ENCODE results near the gene TCF7L1. TPM values are rescaled to one million over a fixed set of nuclear protein-coding genes. Genes with fewer than 3 reads are reported as not detected.

TCF7L1 gene
- total RNA-seq, 1 donor from 2014 or later, result 0.18 TPM

- no peaks in the 10 kb centered on the region for H3K4me1 Mint-ChIP-seq (ENCODE audit: low read depth)
- no peak overlapping the region for H3K4me3 Mint-ChIP-seq (ENCODE audit: low read depth)
- H3K9me3 Mint-ChIP-seq, result no peaks in the 10 kb centered on the region
- H3K27me3 Mint-ChIP-seq (ENCODE audit: low read depth), result peaks cover 12% of the 10 kb centered on the region
- no peak for DNase-seq (ENCODE audit: low spot score)
- intact Hi-C loops (cut with micrococcal nuclease), result loop anchor here (10.0 kb wide), 1 partner anchor 111 kb away; no protein-coding TSS in a partner anchor
- no peaks in the 10 kb centered on the region for H3K36me3 Mint-ChIP-seq (ENCODE audit: low read depth)
- no peak overlapping the region for H3K27ac Mint-ChIP-seq
Measured at GRCh38 chr2:85183479-85183878, 50.3 kb downstream of the TCF7L1 start.

GRCh38 chr2:85184231-85184630 is 51.0 kb downstream of the TCF7L1 start:
- no peaks in the 10 kb centered on the region for H3K9me3 Mint-ChIP-seq

GRCh38 chr2:85184990-85185389 is 51.8 kb downstream of the TCF7L1 start:
- Mint-ChIP-seq H3K27ac (no peak overlapping the region), H3K36me3 (ENCODE audit: low read depth) (no peaks in the 10 kb centered on the region), H3K27me3 (ENCODE audit: low read depth) (peaks cover 11% of the 10 kb centered on the region), H3K9me3 (no peaks in the 10 kb centered on the region), H3K4me3 (ENCODE audit: low read depth) (no peak overlapping the region), H3K4me1 (ENCODE audit: low read depth) (no peaks in the 10 kb centered on the region)
- DNase-seq (ENCODE audit: low spot score), result no peak
- intact Hi-C loops (cut with micrococcal nuclease), result loop anchor here (10.0 kb wide), 1 partner anchor 110 kb away; no protein-coding TSS in a partner anchor

More at GRCh38 chr2:85184231-85184630, 51.0 kb downstream of the TCF7L1 start:
- no peaks in the 10 kb centered on the region for H3K36me3 Mint-ChIP-seq (ENCODE audit: low read depth)
- H3K4me3 Mint-ChIP-seq (ENCODE audit: low read depth), result no peak overlapping the region
- DNase-seq (ENCODE audit: low spot score), result no peak
- no peaks in the 10 kb centered on the region for H3K4me1 Mint-ChIP-seq (ENCODE audit: low read depth)
- no peak overlapping the region for H3K27ac Mint-ChIP-seq
- peaks cover 11% of the 10 kb centered on the region for H3K27me3 Mint-ChIP-seq (ENCODE audit: low read depth)
- intact Hi-C loops (cut with micrococcal nuclease), result loop anchor here (10.0 kb wide), 1 partner anchor 111 kb away; no protein-coding TSS in a partner anchor

- Mint-ChIP-seq H3K4me3 (ENCODE audit: low read depth) (no peak overlapping the region), H3K27me3 (ENCODE audit: low read depth) (peaks cover 11% of the 10 kb centered on the region), H3K36me3 (ENCODE audit: low read depth) (no peaks in the 10 kb centered on the region), H3K4me1 (ENCODE audit: low read depth) (no peaks in the 10 kb centered on the region), H3K9me3 (no peaks in the 10 kb centered on the region), H3K27ac (no peak overlapping the region)
- no peak for DNase-seq (ENCODE audit: low spot score)
- intact Hi-C loops (cut with micrococcal nuclease), result loop anchor here (10.0 kb wide), 1 partner anchor 109 kb away; no protein-coding TSS in a partner anchor
Measured at GRCh38 chr2:85185431-85185940, 52.3 kb downstream of the TCF7L1 start.

- H3K27me3 Mint-ChIP-seq (ENCODE audit: low read depth), result peaks cover 9% of the 10 kb centered on the region
- no peaks in the 10 kb centered on the region for H3K4me1 Mint-ChIP-seq (ENCODE audit: low read depth)
- H3K36me3 Mint-ChIP-seq (ENCODE audit: low read depth), result no peaks in the 10 kb centered on the region
- no peaks in the 10 kb centered on the region for H3K9me3 Mint-ChIP-seq
- no peak overlapping the region for H3K27ac Mint-ChIP-seq
- H3K4me3 Mint-ChIP-seq (ENCODE audit: low read depth), result no peak overlapping the region
- no peak for DNase-seq (ENCODE audit: low spot score)
- intact Hi-C loops (cut with micrococcal nuclease), result loop anchor here (10.0 kb wide), 1 partner anchor 108 kb away; no protein-coding TSS in a partner anchor
Measured at GRCh38 chr2:85187069-85187468, 53.9 kb downstream of the TCF7L1 start.

GRCh38 chr2:85188852-85189251 is 55.7 kb downstream of the TCF7L1 start:
- no peak overlapping the region for H3K4me3 Mint-ChIP-seq (ENCODE audit: low read depth)
- no peaks in the 10 kb centered on the region for H3K4me1 Mint-ChIP-seq (ENCODE audit: low read depth)
- no peak for DNase-seq (ENCODE audit: low spot score)
- no peaks in the 10 kb centered on the region for H3K9me3 Mint-ChIP-seq
- no peak overlapping the region for H3K27ac Mint-ChIP-seq
- peaks cover 9% of the 10 kb centered on the region for H3K27me3 Mint-ChIP-seq (ENCODE audit: low read depth)
- no peaks in the 10 kb centered on the region for H3K36me3 Mint-ChIP-seq (ENCODE audit: low read depth)
- intact Hi-C loops (cut with micrococcal nuclease), result loop anchor here (10.0 kb wide), 1 partner anchor 106 kb away; no protein-coding TSS in a partner anchor

GRCh38 chr2:85189606-85190270 is 56.5 kb downstream of the TCF7L1 start:
- Mint-ChIP-seq H3K4me3 (ENCODE audit: low read depth) (no peak overlapping the region), H3K27me3 (ENCODE audit: low read depth) (peaks cover 9% of the 10 kb centered on the region), H3K36me3 (ENCODE audit: low read depth) (no peaks in the 10 kb centered on the region), H3K27ac (no peak overlapping the region), H3K4me1 (ENCODE audit: low read depth) (no peaks in the 10 kb centered on the region), H3K9me3 (no peaks in the 10 kb centered on the region)
- no peak for DNase-seq (ENCODE audit: low spot score)
- intact Hi-C loops (cut with micrococcal nuclease), result loop anchor here (10.0 kb wide), 1 partner anchor 105 kb away; no protein-coding TSS in a partner anchor

GRCh38 chr2:85191157-85191556 is 58.0 kb downstream of the TCF7L1 start:
- DNase-seq (ENCODE audit: low spot score), result no peak
- intact Hi-C loops (cut with micrococcal nuclease), result no loop called here
- Mint-ChIP-seq H3K27ac (no peak overlapping the region), H3K27me3 (ENCODE audit: low read depth) (peaks cover 9% of the 10 kb centered on the region), H3K4me1 (ENCODE audit: low read depth) (no peaks in the 10 kb centered on the region), H3K4me3 (ENCODE audit: low read depth) (no peak overlapping the region), H3K36me3 (ENCODE audit: low read depth) (no peaks in the 10 kb centered on the region), H3K9me3 (no peaks in the 10 kb centered on the region)

GRCh38 chr2:85194780-85195480 is 61.7 kb downstream of the TCF7L1 start:
- Mint-ChIP-seq H3K9me3 (no peaks in the 10 kb centered on the region), H3K27ac (no peak overlapping the region), H3K36me3 (ENCODE audit: low read depth) (no peaks in the 10 kb centered on the region), H3K4me1 (ENCODE audit: low read depth) (no peaks in the 10 kb centered on the region), H3K27me3 (ENCODE audit: low read depth) (peaks cover 3% of the 10 kb centered on the region), H3K4me3 (ENCODE audit: low read depth) (no peak overlapping the region)
- intact Hi-C loops (cut with micrococcal nuclease), result no loop called here
- DNase-seq (ENCODE audit: low spot score), result no peak

GRCh38 chr2:85195956-85196355 is 62.8 kb downstream of the TCF7L1 start:
- DNase-seq (ENCODE audit: low spot score), result no peak
- Mint-ChIP-seq H3K4me3 (ENCODE audit: low read depth) (no peak overlapping the region), H3K4me1 (ENCODE audit: low read depth) (no peaks in the 10 kb centered on the region), H3K27me3 (ENCODE audit: low read depth) (peaks cover 3% of the 10 kb centered on the region), H3K36me3 (ENCODE audit: low read depth) (no peaks in the 10 kb centered on the region), H3K9me3 (no peaks in the 10 kb centered on the region), H3K27ac (no peak overlapping the region)
- intact Hi-C loops (cut with micrococcal nuclease), result no loop called here

GRCh38 chr2:85199698-85200097 is 66.5 kb downstream of the TCF7L1 start:
- no peaks in the 10 kb centered on the region for H3K4me1 Mint-ChIP-seq (ENCODE audit: low read depth)
- H3K27me3 Mint-ChIP-seq (ENCODE audit: low read depth), result peaks cover 12% of the 10 kb centered on the region
- DNase-seq (ENCODE audit: low spot score), result no peak
- H3K36me3 Mint-ChIP-seq (ENCODE audit: low read depth), result no peaks in the 10 kb centered on the region
- no peaks in the 10 kb centered on the region for H3K9me3 Mint-ChIP-seq
- H3K27ac Mint-ChIP-seq, result no peak overlapping the region
- intact Hi-C loops (cut with micrococcal nuclease), result no loop called here
- no peak overlapping the region for H3K4me3 Mint-ChIP-seq (ENCODE audit: low read depth)

GRCh38 chr2:85209887-85210286 is 76.7 kb downstream of the TCF7L1 start:
- Mint-ChIP-seq H3K36me3 (ENCODE audit: low read depth) (no peaks in the 10 kb centered on the region), H3K4me1 (ENCODE audit: low read depth) (no peaks in the 10 kb centered on the region), H3K4me3 (ENCODE audit: low read depth) (no peak overlapping the region), H3K27ac (no peak overlapping the region), H3K27me3 (ENCODE audit: low read depth) (peaks cover 3% of the 10 kb centered on the region), H3K9me3 (no peaks in the 10 kb centered on the region)
- DNase-seq (ENCODE audit: low spot score), result no peak
- intact Hi-C loops (cut with micrococcal nuclease), result no loop called here

- intact Hi-C loops (cut with micrococcal nuclease), result no loop called here
- H3K27me3 Mint-ChIP-seq (ENCODE audit: low read depth), result peaks cover 3% of the 10 kb centered on the region
Measured at GRCh38 chr2:85210511-85210910, 77.3 kb downstream of the TCF7L1 start.

More at GRCh38 chr2:85210511-85210910, 77.3 kb downstream of the TCF7L1 start:
- Mint-ChIP-seq H3K4me3 (ENCODE audit: low read depth) (no peak overlapping the region), H3K27ac (no peak overlapping the region), H3K36me3 (ENCODE audit: low read depth) (no peaks in the 10 kb centered on the region), H3K4me1 (ENCODE audit: low read depth) (no peaks in the 10 kb centered on the region), H3K9me3 (no peaks in the 10 kb centered on the region)
- DNase-seq (ENCODE audit: low spot score), result no peak

All from activated T-helper 2 cell treated with anti-CD3 and anti-CD28 coated beads, Interferon-gamma antibody, Interleukin-2, Interleukin-4, amounts not matched to agents 10 μg/mL and 5 μg/mL and 100 μg/mL, durations not matched to agents 14 hours and 24 hours and 36 hours (primary cell).